CD4-positive, CD25-positive, alpha-beta regulatory T cell (primary cell): ENCODE results near the gene CHRM5. TPM values are rescaled to one million over a fixed set of nuclear protein-coding genes. Genes with fewer than 3 reads are reported as not detected.

Experiments used
- ATAC-seq, 2 donors: fragments of 150-1000 bp; cut with Tn5 transposase; one replicate each; pipeline ENCODE4 v1.10.0; 2021; ENCODE audit warnings: low read depth in 2 of 2, moderate number of reproducible peaks in 2 of 2, moderate library complexity in 1 of 2
- DNase-seq, 3 donors: peaks; one replicate each; pipeline versions ENCODE4 v3.0.0 to v3.0.0-alpha.2; 2012 to 2022; ENCODE audit warnings: mixed read lengths in 1 of 3
- H3K27ac ChIP-seq: one replicate; pipeline ENCODE4 v1.7.0; 2013; ENCODE audit warnings: mild to moderate bottlenecking, low read length; ENCODE audit not compliant: insufficient read depth, poor library complexity, severe bottlenecking
- H3K27me3 ChIP-seq: one replicate; pipeline ENCODE4 v1.7.0; 2013; ENCODE audit warnings: low read length; ENCODE audit not compliant: control insufficient read depth, insufficient read depth
- H3K36me3 ChIP-seq: one replicate; pipeline ENCODE4 v1.7.0; 2013; ENCODE audit warnings: mild to moderate bottlenecking, low read length, moderate library complexity; ENCODE audit not compliant: control insufficient read depth, insufficient read depth
- H3K4me1 ChIP-seq: 2 replicates; pipeline ENCODE4 v1.7.0; 2013; ENCODE audit warnings: mild to moderate bottlenecking, low read length; ENCODE audit not compliant: insufficient read depth, control insufficient read depth, poor library complexity, severe bottlenecking
- H3K4me3 ChIP-seq: one replicate; pipeline ENCODE4 v1.7.0; 2013; ENCODE audit warnings: low read depth, mild to moderate bottlenecking, low read length, moderate library complexity
- H3K9me3 ChIP-seq, 2 experiments: 1 replicate in 1 of 2; 2 replicates in 1 of 2; pipeline ENCODE4 v1.7.0; 2013; ENCODE audit warnings: low read length in 2 of 2, mild to moderate bottlenecking in 1 of 2, moderate library complexity in 1 of 2; ENCODE audit not compliant: control insufficient read depth in 2 of 2
- H3K27ac Mint-ChIP-seq, 3 donors: one replicate each; pipeline ENCODE4 v1.8.0; 2020 to 2022; ENCODE audit warnings: mild to moderate bottlenecking in 3 of 3, mixed read lengths in 3 of 3, moderate library complexity in 2 of 3
- H3K27me3 Mint-ChIP-seq: one replicate; pipeline ENCODE4 v1.8.0; 2022; ENCODE audit warnings: mild to moderate bottlenecking, mixed read lengths
- H3K36me3 Mint-ChIP-seq: one replicate; pipeline ENCODE4 v1.8.0; 2020; ENCODE audit warnings: mixed read lengths
- H3K4me1 Mint-ChIP-seq, 4 donors: one replicate each; pipeline ENCODE4 v1.8.0; 2020 to 2022; ENCODE audit warnings: mixed read lengths in 4 of 4, mild to moderate bottlenecking in 1 of 4
- H3K4me3 Mint-ChIP-seq, 4 donors: one replicate each; pipeline ENCODE4 v1.8.0; 2020 to 2022; ENCODE audit warnings: mild to moderate bottlenecking in 4 of 4, mixed read lengths in 4 of 4, moderate library complexity in 3 of 4
- H3K9me3 Mint-ChIP-seq, 7 donors: one replicate each; pipeline ENCODE4 v1.8.0; 2020 to 2022; ENCODE audit warnings: mixed read lengths in 7 of 7, mild to moderate bottlenecking in 3 of 7, moderate library complexity in 2 of 7
- polyA plus RNA-seq, 4 donors: library from polyadenylated mRNA; unstranded; fragments of 300-500 nt; fragmentation: Illumina TruSeq; gene quantifications; one replicate each; pipeline ENCODE4 v1.2.3, GENCODE V29; 2021
- total RNA-seq: library from RNA; stranded (reverse); gene quantifications from one replicate; pipeline ENCODE4 v1.2.3, GENCODE V29; 2022

CHRM5 gene
- total and polyA plus RNA-seq, 5 donors from 2014 or later: not detected

DNA sequence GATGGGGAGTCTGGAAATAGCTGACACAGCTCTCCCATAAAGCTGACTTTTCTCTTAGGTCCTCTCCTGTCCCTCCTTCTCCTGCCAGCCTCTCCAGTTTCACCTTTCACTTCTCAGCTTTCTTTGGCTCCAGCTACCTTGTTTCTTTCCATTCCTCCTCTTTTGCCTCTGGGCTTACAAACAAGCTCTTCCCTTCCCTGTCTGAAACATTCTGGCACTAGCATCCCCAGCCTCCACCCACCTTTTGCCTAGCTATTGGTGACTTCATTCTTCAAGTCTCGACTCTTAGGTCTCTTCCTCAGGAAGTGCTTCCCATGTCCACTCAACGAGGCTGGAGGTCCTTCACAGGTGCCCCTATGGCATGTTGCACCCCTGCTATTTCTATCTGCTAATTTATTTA lies 91.2 kb downstream of the CHRM5 start:
- DNase-seq (no peak), ATAC-seq (no peak)
- Histone ChIP-seq H3K4me1 (no peaks in the 10 kb centered on the region), H3K4me3 (no peak overlapping the region), H3K36me3 (no peaks in the 10 kb centered on the region), H3K27ac (no peak overlapping the region), H3K9me3 (no peaks in the 10 kb centered on the region), H3K27me3 (no peaks in the 10 kb centered on the region)
- H3K4me3 Mint-ChIP-seq: no peak overlapping the region
- H3K4me1 Mint-ChIP-seq: peaks cover 0 to 5% (median 2%) of the 10 kb centered on the region in 4 donors
- H3K36me3 Mint-ChIP-seq: no peaks in the 10 kb centered on the region
- no peak overlapping the region for H3K27ac Mint-ChIP-seq
- H3K9me3 Mint-ChIP-seq: no peaks in the 10 kb centered on the region
- no peaks in the 10 kb centered on the region for H3K27me3 Mint-ChIP-seq

- Mint-ChIP-seq H3K36me3 (no peaks in the 10 kb centered on the region), H3K4me3 (no peak overlapping the region), H3K4me1 (peaks cover 0 to 5% (median 2%) of the 10 kb centered on the region in 4 donors), H3K27me3 (no peaks in the 10 kb centered on the region), H3K9me3 (no peaks in the 10 kb centered on the region), H3K27ac (no peak overlapping the region)
- no peak overlapping the region for H3K4me3 ChIP-seq
- no peaks in the 10 kb centered on the region for H3K4me1 ChIP-seq
- H3K36me3 ChIP-seq: no peaks in the 10 kb centered on the region
- no peaks in the 10 kb centered on the region for H3K9me3 ChIP-seq
- H3K27ac ChIP-seq: no peak overlapping the region
- H3K27me3 ChIP-seq: no peaks in the 10 kb centered on the region
- no peak for ATAC-seq
- DNase-seq: no peak
Observed at GRCh38 chr15:34059946-34060345, 91.6 kb downstream of the CHRM5 start.

DNA sequence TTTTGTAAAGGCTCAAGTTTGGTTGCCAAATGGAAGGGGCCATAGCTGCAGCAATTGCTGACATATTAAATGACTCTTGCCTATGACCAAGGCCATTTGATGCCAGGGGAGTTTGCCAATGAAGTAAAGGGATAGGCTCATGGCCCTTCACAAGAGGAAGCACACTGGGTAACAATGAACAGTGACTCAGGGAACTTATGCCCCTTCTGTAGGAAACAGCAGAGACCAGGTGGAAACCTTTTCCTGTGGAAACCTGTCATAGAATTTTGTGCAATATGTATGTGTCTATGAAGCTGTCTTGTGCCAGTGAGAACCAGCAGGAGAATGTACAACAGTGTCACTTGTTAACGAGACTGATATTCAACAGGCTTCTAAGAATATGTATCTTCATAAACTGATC lies 96.1 kb downstream of the CHRM5 start:
- H3K36me3 Mint-ChIP-seq: no peaks in the 10 kb centered on the region
- Histone ChIP-seq H3K36me3 (no peaks in the 10 kb centered on the region), H3K4me1 (no peaks in the 10 kb centered on the region), H3K27me3 (no peaks in the 10 kb centered on the region), H3K27ac (no peak overlapping the region), H3K9me3 (no peaks in the 10 kb centered on the region), H3K4me3 (no peak overlapping the region)
- H3K9me3 Mint-ChIP-seq: no peaks in the 10 kb centered on the region
- DNase-seq: no peak
- no peak for ATAC-seq
- peak overlapping the region in 1 of 3 donors; percentile 93 for H3K27ac Mint-ChIP-seq
- peaks cover 0 to 5% (median 2%) of the 10 kb centered on the region in 4 donors for H3K4me1 Mint-ChIP-seq
- H3K27me3 Mint-ChIP-seq: no peaks in the 10 kb centered on the region
- no peak overlapping the region for H3K4me3 Mint-ChIP-seq

DNA sequence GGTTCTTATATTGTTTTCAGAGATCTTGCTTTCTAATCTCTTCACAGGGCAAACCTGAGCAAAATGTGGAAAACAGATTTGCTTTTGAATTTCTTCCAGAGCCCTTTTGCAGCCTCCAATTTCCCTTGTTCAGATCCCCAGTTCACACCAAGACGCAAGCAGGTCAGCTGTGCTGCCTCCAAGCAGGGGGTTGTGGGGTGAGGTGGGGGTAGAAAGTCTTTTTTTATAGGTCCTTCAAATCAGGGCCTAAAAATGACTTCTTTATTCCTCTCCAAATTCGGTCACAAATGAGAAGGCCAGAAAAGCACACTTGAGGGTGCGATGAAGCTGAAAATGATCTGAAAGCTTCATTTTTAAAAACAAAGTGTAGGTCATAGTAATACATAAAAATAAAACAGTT lies 97.0 kb downstream of the CHRM5 start:
- no peaks in the 10 kb centered on the region for H3K36me3 Mint-ChIP-seq
- peaks cover 0 to 5% (median 2%) of the 10 kb centered on the region in 4 donors for H3K4me1 Mint-ChIP-seq
- H3K4me3 ChIP-seq: no peak overlapping the region
- DNase-seq: no peak
- no peak for ATAC-seq
- H3K9me3 ChIP-seq: no peaks in the 10 kb centered on the region
- no peak overlapping the region for H3K27ac ChIP-seq
- H3K36me3 ChIP-seq: no peaks in the 10 kb centered on the region
- H3K27me3 ChIP-seq: no peaks in the 10 kb centered on the region
- no peak overlapping the region for H3K27ac Mint-ChIP-seq
- no peaks in the 10 kb centered on the region for H3K9me3 Mint-ChIP-seq
- H3K4me3 Mint-ChIP-seq: no peak overlapping the region
- H3K4me1 ChIP-seq: no peaks in the 10 kb centered on the region
- H3K27me3 Mint-ChIP-seq: no peaks in the 10 kb centered on the region

- no peak overlapping the region for H3K4me3 Mint-ChIP-seq
- no peaks in the 10 kb centered on the region for H3K36me3 Mint-ChIP-seq
- H3K27ac Mint-ChIP-seq: no peak overlapping the region
- peaks cover 0 to 5% (median 2%) of the 10 kb centered on the region in 4 donors for H3K4me1 Mint-ChIP-seq
- DNase-seq (no peak), ATAC-seq (no peak)
- no peaks in the 10 kb centered on the region for H3K27me3 ChIP-seq
- H3K36me3 ChIP-seq: no peaks in the 10 kb centered on the region
- no peaks in the 10 kb centered on the region for H3K27me3 Mint-ChIP-seq
- H3K9me3 ChIP-seq: no peaks in the 10 kb centered on the region
- H3K9me3 Mint-ChIP-seq: no peaks in the 10 kb centered on the region
- H3K4me1 ChIP-seq: no peaks in the 10 kb centered on the region
- no peak overlapping the region for H3K27ac ChIP-seq
- H3K4me3 ChIP-seq: no peak overlapping the region
Observed at GRCh38 chr15:34065941-34066340, 97.6 kb downstream of the CHRM5 start.

- peaks cover 3% of the 10 kb centered on the region for H3K36me3 Mint-ChIP-seq
- Histone ChIP-seq H3K27me3 (no peaks in the 10 kb centered on the region), H3K9me3 (no peaks in the 10 kb centered on the region), H3K4me1 (no peaks in the 10 kb centered on the region), H3K27ac (no peak overlapping the region), H3K36me3 (no peaks in the 10 kb centered on the region), H3K4me3 (no peak overlapping the region)
- no peaks in the 10 kb centered on the region for H3K27me3 Mint-ChIP-seq
- no peaks in the 10 kb centered on the region for H3K4me1 Mint-ChIP-seq
- ATAC-seq: no peak
- H3K4me3 Mint-ChIP-seq: no peak overlapping the region
- DNase-seq: no peak
- H3K27ac Mint-ChIP-seq: no peak overlapping the region
- no peaks in the 10 kb centered on the region for H3K9me3 Mint-ChIP-seq
Observed at GRCh38 chr15:34070003-34070402, 101.7 kb downstream of the CHRM5 start.

DNA sequence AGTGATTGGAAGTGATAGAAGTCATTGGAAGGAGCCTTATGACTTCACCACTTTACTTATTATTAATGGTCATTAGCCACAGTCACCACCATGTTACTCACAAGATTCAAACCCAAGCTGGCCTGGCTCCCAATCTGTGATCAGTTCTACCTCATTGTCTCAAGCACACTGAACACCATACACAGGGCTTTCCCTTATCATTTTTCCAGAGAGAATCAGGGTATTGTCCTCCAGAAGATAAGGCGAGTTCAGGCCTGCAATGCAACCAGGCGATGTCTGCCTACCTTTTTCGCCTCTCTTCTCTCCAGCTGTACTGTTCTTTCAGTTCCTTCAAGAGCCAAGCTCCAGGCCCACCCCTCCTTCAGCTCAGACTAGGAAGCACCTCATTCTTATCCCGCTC lies 108.5 kb downstream of the CHRM5 start:
- Mint-ChIP-seq H3K27me3 (no peaks in the 10 kb centered on the region), H3K27ac (no peak overlapping the region), H3K9me3 (no peaks in the 10 kb centered on the region), H3K4me3 (no peak overlapping the region), H3K4me1 (peaks cover 0 to 5% (median 0%) of the 10 kb centered on the region in 4 donors), H3K36me3 (peaks cover 7% of the 10 kb centered on the region)
- Histone ChIP-seq H3K4me3 (no peak overlapping the region), H3K4me1 (no peaks in the 10 kb centered on the region), H3K9me3 (no peaks in the 10 kb centered on the region), H3K27ac (no peak overlapping the region), H3K27me3 (no peaks in the 10 kb centered on the region), H3K36me3 (no peaks in the 10 kb centered on the region)
- DNase-seq (no peak), ATAC-seq (no peak)

GRCh38 chr15:34078900-34079299 lies 110.6 kb downstream of the CHRM5 start:
- H3K9me3 Mint-ChIP-seq: no peaks in the 10 kb centered on the region
- peaks cover 9% of the 10 kb centered on the region for H3K36me3 ChIP-seq
- no peak for DNase-seq
- no peaks in the 10 kb centered on the region for H3K27me3 ChIP-seq
- peaks cover 0 to 5% (median 0%) of the 10 kb centered on the region in 4 donors for H3K4me1 Mint-ChIP-seq
- H3K27me3 Mint-ChIP-seq: no peaks in the 10 kb centered on the region
- no peak overlapping the region for H3K27ac ChIP-seq
- no peak overlapping the region for H3K27ac Mint-ChIP-seq
- peaks cover 13% of the 10 kb centered on the region for H3K36me3 Mint-ChIP-seq
- H3K4me3 Mint-ChIP-seq: peak overlapping the region in 1 of 4 donors; percentile 47
- ATAC-seq: no peak
- no peaks in the 10 kb centered on the region for H3K4me1 ChIP-seq
- no peak overlapping the region for H3K4me3 ChIP-seq
- H3K9me3 ChIP-seq: no peaks in the 10 kb centered on the region
